Liver (tissue), 9 donors: ENCODE data around the gene NR2F2. TPM values are rescaled to one million over a fixed set of nuclear protein-coding genes. Genes with fewer than 3 reads are reported as not detected.

Experiments
- DNase-seq: peaks from one replicate; pipeline ENCODE4 v3.0.0-alpha.2; 2017; ENCODE audit warnings: low spot score
- H3K27ac ChIP-seq, 2 donors: one replicate each; pipeline ENCODE4 v1.7.0; 2013; ENCODE audit warnings: inconsistent platforms in 2 of 2, low read length in 2 of 2, control low read depth in 1 of 2, low read depth in 1 of 2, mild to moderate bottlenecking in 1 of 2
- H3K27me3 ChIP-seq, 4 donors: one replicate each; pipeline versions ENCODE4 v1.6.1 to v1.7.0; 2013; ENCODE audit warnings: low read length in 3 of 4, inconsistent platforms in 1 of 4, mild to moderate bottlenecking in 1 of 4, moderate library complexity in 1 of 4; ENCODE audit not compliant: control insufficient read depth in 4 of 4, insufficient read depth in 4 of 4
- H3K36me3 ChIP-seq, 4 donors: one replicate each; pipeline versions ENCODE4 v1.6.1 to v1.7.0; 2013; ENCODE audit warnings: low read length in 3 of 4, mild to moderate bottlenecking in 3 of 4, low read depth in 1 of 4, moderate library complexity in 1 of 4; ENCODE audit not compliant: control insufficient read depth in 4 of 4, insufficient read depth in 3 of 4
- H3K4me1 ChIP-seq, 4 donors: one replicate each; pipeline versions ENCODE4 v1.6.1 to v1.7.0; 2013; ENCODE audit warnings: low read length in 3 of 4, mild to moderate bottlenecking in 3 of 4, moderate library complexity in 1 of 4; ENCODE audit not compliant: control insufficient read depth in 4 of 4, insufficient read depth in 4 of 4
- H3K4me3 ChIP-seq, 3 donors: one replicate each; pipeline versions ENCODE4 v1.6.1 to v1.7.0; 2013; ENCODE audit warnings: low read length in 3 of 3, control low read depth in 1 of 3, low read depth in 1 of 3, mild to moderate bottlenecking in 1 of 3
- H3K9ac ChIP-seq, 2 donors: one replicate each; pipeline ENCODE4 v1.7.0; 2013; ENCODE audit warnings: low read length in 2 of 2, mild to moderate bottlenecking in 2 of 2, moderate library complexity in 2 of 2, control low read depth in 1 of 2, low read depth in 1 of 2
- H3K9me3 ChIP-seq, 4 donors: one replicate each; pipeline versions ENCODE4 v1.6.1 to v1.7.0; 2013; ENCODE audit warnings: low read length in 3 of 4; ENCODE audit not compliant: control insufficient read depth in 4 of 4
- EGR1 ChIP-seq, 2 donors: IDR thresholded peaks; 2 replicates each; pipeline ENCODE4 v1.6.1; 2016 to 2018; ENCODE audit warnings: antibody characterized with exemption in 2 of 2, low read depth in 2 of 2
- FOXA1 ChIP-seq: IDR thresholded peaks from 2 replicates; pipeline ENCODE4 v1.6.1; 2016; ENCODE audit warnings: antibody characterized with exemption
- FOXA2 ChIP-seq: IDR thresholded peaks from 2 replicates; pipeline ENCODE4 v1.6.1; 2016; ENCODE audit warnings: antibody characterized with exemption
- GABPA ChIP-seq, 2 donors: IDR thresholded peaks in 1 of 2; conservative IDR thresholded peaks in 1 of 2; 2 replicates each; pipeline ENCODE4 v1.6.1; 2016; ENCODE audit warnings: antibody characterized with exemption in 2 of 2, mild to moderate bottlenecking in 1 of 2, moderate library complexity in 1 of 2
- HNF4A ChIP-seq, 2 donors: conservative IDR thresholded peaks; 2 replicates each; pipeline ENCODE4 v1.6.1; 2016; ENCODE audit warnings: antibody characterized with exemption in 2 of 2, mild to moderate bottlenecking in 2 of 2
- HNF4G ChIP-seq: IDR thresholded peaks from 2 replicates; pipeline ENCODE4 v1.6.1; 2016; ENCODE audit warnings: antibody characterized with exemption
- JUND ChIP-seq, 2 donors: IDR thresholded peaks; 2 replicates each; pipeline ENCODE4 v1.6.1; 2016; ENCODE audit warnings: antibody characterized with exemption in 2 of 2
- NR2F2 ChIP-seq: IDR thresholded peaks from 2 replicates; pipeline ENCODE4 v1.6.1; 2016; ENCODE audit warnings: antibody characterized with exemption
- RAD21 ChIP-seq, 2 donors: IDR thresholded peaks; 2 replicates each; pipeline ENCODE4 v1.6.1; 2016; ENCODE audit warnings: antibody characterized with exemption in 2 of 2, mild to moderate bottlenecking in 2 of 2
- REST ChIP-seq: IDR thresholded peaks from 2 replicates; pipeline ENCODE4 v1.6.1; 2016; ENCODE audit warnings: antibody characterized with exemption, mild to moderate bottlenecking
- RXRA ChIP-seq, 2 donors: IDR thresholded peaks; 2 replicates each; pipeline ENCODE4 v1.6.1; 2017 to 2018; ENCODE audit warnings: antibody characterized with exemption in 2 of 2, mild to moderate bottlenecking in 1 of 2
- SP1 ChIP-seq: IDR thresholded peaks from 2 replicates; pipeline ENCODE4 v1.6.1; 2018; ENCODE audit warnings: antibody characterized with exemption, mild to moderate bottlenecking
- TAF1 ChIP-seq: conservative IDR thresholded peaks from 2 replicates; pipeline ENCODE4 v1.6.1; 2016; ENCODE audit warnings: antibody characterized with exemption, mild to moderate bottlenecking
- YY1 ChIP-seq: IDR thresholded peaks from 2 replicates; pipeline ENCODE4 v1.6.1; 2016; ENCODE audit warnings: antibody characterized with exemption, mild to moderate bottlenecking
- ZBTB33 ChIP-seq: IDR thresholded peaks from 2 replicates; pipeline ENCODE4 v1.6.1; 2016; ENCODE audit warnings: antibody characterized with exemption
- WGBS: extraction: QIAGEN DNeasy Blood & Tissue Kit; methylation state at CpG from one replicate; pipeline ENCODE4 v1.1.7; 2013; 5-methylcytosine and 5-hydroxymethylcytosine counted together
- polyA plus RNA-seq, 2 donors: library from polyadenylated mRNA; stranded (reverse) in 1 of 2; unstranded in 1 of 2; fragments of 200-250 nt in 1 of 2; fragments of >200 nt in 1 of 2; fragmentation: Nextera tagmentation in 1 of 2; extraction: Ambion mirVana in 1 of 2; gene quantifications; one replicate each; pipeline versions ENCODE4 v1.2.1 to v1.2.3, GENCODE V29; 2013 to 2015
- total RNA-seq, 2 donors: library from RNA; depleted of rRNA; stranded (reverse); fragments of >200 nt; gene quantifications; one replicate each; pipeline ENCODE4 v1.2.3, GENCODE V29; 2014
- TF ChIP-seq, protein P1 (sequence below): fragments of 150-350 bp; IDR thresholded peaks from 2 replicates; pipeline ENCODE4 v1.5.1; 2017; ENCODE audit warnings: improper control_type of control experiment, low read depth, low read length; ENCODE audit not compliant: missing input control
- TF ChIP-seq, protein P2 (sequence below): IDR thresholded peaks from 2 replicates; pipeline ENCODE4 v1.6.1; 2016; ENCODE audit warnings: antibody characterized with exemption
- TF ChIP-seq, protein P3 (sequence below): IDR thresholded peaks from 2 replicates; pipeline ENCODE4 v1.6.1; 2016; ENCODE audit warnings: antibody characterized with exemption
- donor health status: healthy.
- donor health status: healthy.
- donor health status: healthy.
- donor health status: healthy.
- donor health status: healthy.

NR2F2 gene
- total and polyA plus RNA-seq, 4 donors = 5.9 to 22.4 (median 9.2) TPM

DNA sequence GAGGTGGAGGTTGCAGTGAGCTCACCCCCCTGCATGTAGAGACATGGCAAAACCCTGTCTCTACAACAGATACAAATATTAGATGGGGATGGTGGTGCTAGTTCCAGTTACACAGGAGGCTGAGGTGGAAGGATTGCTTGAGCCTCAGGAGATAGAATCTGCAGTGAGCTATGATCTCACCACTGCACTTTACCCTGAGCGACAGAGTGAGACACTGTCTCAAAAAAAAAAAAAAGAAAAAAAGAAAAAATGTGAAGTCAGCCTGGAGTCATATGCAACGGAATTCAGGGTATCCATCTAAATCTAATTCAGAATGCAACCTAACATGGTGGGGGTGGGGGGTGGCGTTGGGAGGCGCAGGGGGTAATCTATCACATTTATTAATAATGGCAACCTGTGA is 37.1 kb upstream of the NR2F2 start:
- no peak for DNase-seq
- H3K4me3 ChIP-seq = no peak overlapping the region
- 73% methylated on average over 4 of the region's 4 CpGs for WGBS

DNA sequence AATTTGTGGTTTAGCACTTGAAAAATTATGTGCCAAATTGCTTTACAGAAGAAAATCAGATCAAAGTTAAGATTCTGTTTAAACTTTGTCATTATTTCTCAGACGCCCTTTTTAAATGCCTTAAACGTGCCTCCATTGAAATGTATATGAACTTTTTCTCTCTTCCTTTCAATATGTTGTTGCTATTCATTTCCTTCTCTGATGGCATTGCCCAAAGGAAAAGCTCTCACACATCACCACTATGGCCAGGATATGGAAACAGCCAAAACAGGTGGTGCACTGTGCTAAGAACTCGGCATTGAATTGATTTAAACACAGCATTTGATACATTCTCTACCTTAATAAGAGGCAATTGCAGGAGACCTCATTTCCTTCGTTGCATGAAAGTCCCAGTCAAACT is 35.7 kb upstream of the NR2F2 start:
- Histone ChIP-seq H3K4me1 (no peaks in the 10 kb centered on the region), H3K9ac (no peak overlapping the region), H3K27me3 (no peaks in the 10 kb centered on the region), H3K36me3 (no peaks in the 10 kb centered on the region), H3K4me3 (no peak overlapping the region), H3K27ac (no peak overlapping the region), H3K9me3 (peaks cover 0 to 3% (median under 1%) of the 10 kb centered on the region in 4 donors)
- DNase-seq = no peak
- TF ChIP-seq ZBTB33 = no peak
- no peak for TF ChIP-seq RXRA (IDR thresholded peaks at IDR 0.05)
- TF ChIP-seq JUND (IDR thresholded peaks at IDR 0.05) = no peak
- TF ChIP-seq TAF1 = no peak
- TF ChIP-seq FOXA1 = no peak
- no peak for TF ChIP-seq NR2F2
- TF ChIP-seq HNF4G = no peak
- no peak for TF ChIP-seq YY1
- TF ChIP-seq HNF4A (conservative IDR thresholded peaks at IDR 0.05) = no peak
- TF ChIP-seq FOXA2 = no peak
- TF ChIP-seq REST = no peak
- no peak for TF ChIP-seq EGR1 (IDR thresholded peaks at IDR 0.05; ENCODE audit: low read depth in 2 of 2)
- TF ChIP-seq, protein P1, sequence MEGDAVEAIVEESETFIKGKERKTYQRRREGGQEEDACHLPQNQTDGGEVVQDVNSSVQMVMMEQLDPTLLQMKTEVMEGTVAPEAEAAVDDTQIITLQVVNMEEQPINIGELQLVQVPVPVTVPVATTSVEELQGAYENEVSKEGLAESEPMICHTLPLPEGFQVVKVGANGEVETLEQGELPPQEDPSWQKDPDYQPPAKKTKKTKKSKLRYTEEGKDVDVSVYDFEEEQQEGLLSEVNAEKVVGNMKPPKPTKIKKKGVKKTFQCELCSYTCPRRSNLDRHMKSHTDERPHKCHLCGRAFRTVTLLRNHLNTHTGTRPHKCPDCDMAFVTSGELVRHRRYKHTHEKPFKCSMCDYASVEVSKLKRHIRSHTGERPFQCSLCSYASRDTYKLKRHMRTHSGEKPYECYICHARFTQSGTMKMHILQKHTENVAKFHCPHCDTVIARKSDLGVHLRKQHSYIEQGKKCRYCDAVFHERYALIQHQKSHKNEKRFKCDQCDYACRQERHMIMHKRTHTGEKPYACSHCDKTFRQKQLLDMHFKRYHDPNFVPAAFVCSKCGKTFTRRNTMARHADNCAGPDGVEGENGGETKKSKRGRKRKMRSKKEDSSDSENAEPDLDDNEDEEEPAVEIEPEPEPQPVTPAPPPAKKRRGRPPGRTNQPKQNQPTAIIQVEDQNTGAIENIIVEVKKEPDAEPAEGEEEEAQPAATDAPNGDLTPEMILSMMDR = no peak
- TF ChIP-seq GABPA (IDR thresholded peaks at IDR 0.05 in 1 of 2, conservative IDR thresholded peaks at IDR 0.05 in 1 of 2) = no peak
- TF ChIP-seq, protein P2, sequence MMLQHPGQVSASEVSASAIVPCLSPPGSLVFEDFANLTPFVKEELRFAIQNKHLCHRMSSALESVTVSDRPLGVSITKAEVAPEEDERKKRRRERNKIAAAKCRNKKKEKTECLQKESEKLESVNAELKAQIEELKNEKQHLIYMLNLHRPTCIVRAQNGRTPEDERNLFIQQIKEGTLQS = no peak
- whole genome bisulfite sequencing = 90% methylated on average over 4 of the region's 4 CpGs

More for the DNA sequence above, 37.1 kb upstream of the NR2F2 start:
- no peak overlapping the region for H3K27ac ChIP-seq
- no peak for TF ChIP-seq HNF4G
- no peak for TF ChIP-seq EGR1 (IDR thresholded peaks at IDR 0.05; ENCODE audit: low read depth in 2 of 2)
- TF ChIP-seq SP1 = no peak
- no peak for TF ChIP-seq TAF1
- no peak for TF ChIP-seq HNF4A (conservative IDR thresholded peaks at IDR 0.05)
- no peak for TF ChIP-seq JUND (IDR thresholded peaks at IDR 0.05)
- TF ChIP-seq YY1 = no peak
- no peak for TF ChIP-seq FOXA2
- TF ChIP-seq, protein P3, sequence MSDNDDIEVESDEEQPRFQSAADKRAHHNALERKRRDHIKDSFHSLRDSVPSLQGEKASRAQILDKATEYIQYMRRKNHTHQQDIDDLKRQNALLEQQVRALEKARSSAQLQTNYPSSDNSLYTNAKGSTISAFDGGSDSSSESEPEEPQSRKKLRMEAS = no peak
- TF ChIP-seq, protein P1 = no peak
- TF ChIP-seq, protein P2 = no peak
- no peak for TF ChIP-seq RXRA (IDR thresholded peaks at IDR 0.05)
- TF ChIP-seq RAD21 (IDR thresholded peaks at IDR 0.05) = no peak
- no peak for TF ChIP-seq NR2F2
- H3K27me3 ChIP-seq = no peaks in the 10 kb centered on the region
- H3K36me3 ChIP-seq = no peaks in the 10 kb centered on the region
- H3K9ac ChIP-seq = no peak overlapping the region
- H3K4me1 ChIP-seq = no peaks in the 10 kb centered on the region
- peaks cover 0 to 3% (median under 1%) of the 10 kb centered on the region in 4 donors for H3K9me3 ChIP-seq
